DND-41 (cell line): ENCODE results near the gene CALML3.

ENCODE experiments used
- CTCF ChIP-seq: IDR thresholded peaks from 2 replicates; pipeline ENCODE4 v1.5.1; 2012; ENCODE audit warnings: borderline replicate concordance, low read length, moderate library complexity, mild to moderate bottlenecking; ENCODE audit not compliant: poor library complexity, severe bottlenecking; ENCODE audit errors: extremely low read depth
- EZH2 ChIP-seq: IDR thresholded peaks from 3 replicates; pipeline ENCODE4 v1.6.1; 2012; ENCODE audit warnings: borderline replicate concordance, low read depth, mild to moderate bottlenecking, moderate library complexity, low read length, inconsistent platforms; ENCODE audit not compliant: severe bottlenecking

- TF ChIP-seq CTCF (no peak), EZH2 (no peak)
These were observed 16.1 kb downstream of the CALML3 start for GRCh38 chr10:5540891-5541290.
